ENCODE data around the gene ZBTB7A. TPM values are rescaled to one million over a fixed set of nuclear protein-coding genes. Genes with fewer than 3 reads are reported as not detected.

The ZBTB7A gene
- total RNA-seq, 1 experiment from 2014 or later: 49.5 TPM

GRCh38 chr19:4089946-4090345 is 23.2 kb upstream of the ZBTB7A start (continued):
- TF ChIP-seq REST (IDR thresholded peaks at IDR 0.05; ENCODE audit: low read depth): no peak
- TF ChIP-seq EZH2phosphoT487 (IDR thresholded peaks at IDR 0.05; ENCODE audit: borderline replicate concordance): no peak
- no peak for TF ChIP-seq YY1 (IDR thresholded peaks at IDR 0.05; ENCODE audit: extremely low read depth, insufficient replicate concordance, low read depth, low read length)

- DNase-seq (ENCODE audit: low read depth, low spot score): no peak
- intact Hi-C loops (cut with micrococcal nuclease): no loop called here
- peaks cover 0 to 8% of the 10 kb centered on the region in 2 experiments; a peak in 2 of 4 replicates for H3K4me1 ChIP-seq (ENCODE audit: control insufficient read depth in 1 of 2, insufficient read depth in 2 of 2, low read length in 2 of 2)
- no peak overlapping the region for H3K27ac ChIP-seq (ENCODE audit: low read depth, low read length)
- H3K4me2 ChIP-seq (ENCODE audit: low read length): no peak overlapping the region
- H3K9ac ChIP-seq (ENCODE audit: low read length): no peak overlapping the region
- no peaks in the 10 kb centered on the region for H3K9me3 ChIP-seq (ENCODE audit: control insufficient read depth in 1 of 2, insufficient read depth in 1 of 2, low read depth in 1 of 2, low read length in 2 of 2)
- CTCF ChIA-PET: no interaction called here
- no peak overlapping the region for H2AFZ ChIP-seq (ENCODE audit: low read depth, low read length, poor library complexity, severe bottlenecking)
- no peaks in the 10 kb centered on the region for H3K79me2 ChIP-seq (ENCODE audit: insufficient read depth, low read length)
- no TSS peak for BruUV-seq (replicated peaks)
- RAD21 ChIA-PET (ENCODE audit: low non-redundant PET in 1 of 2, low total read pairs in 2 of 2, uncharacterized antibody in 2 of 2, unreplicated experiment in 2 of 2): no interaction called here
- POLR2A ChIA-PET: no interaction called here
- no peak for ATAC-seq
- no peak overlapping the region for H3K4me3 ChIP-seq (replicated peaks in 1 of 2; ENCODE audit: low read depth in 1 of 2, low read length in 2 of 2)
- H3K9me2 ChIP-seq (ENCODE audit: insufficient read depth): no peaks in the 10 kb centered on the region
- no peaks in the 10 kb centered on the region for H3K27me3 ChIP-seq (ENCODE audit: insufficient read depth, low read length)
- H4K20me1 ChIP-seq (ENCODE audit: insufficient read depth): no peaks in the 10 kb centered on the region
- no peak for TF ChIP-seq MAX (IDR thresholded peaks at IDR 0.05)
- no peak for TF ChIP-seq ZBTB33 (IDR thresholded peaks at IDR 0.05; ENCODE audit: extremely low read depth, insufficient replicate concordance, low read length)
- no peak for TF ChIP-seq SP1 (IDR thresholded peaks at IDR 0.05; ENCODE audit: low read depth)
- H3K36me3 ChIP-seq (ENCODE audit: control insufficient read depth in 1 of 2, insufficient read depth in 2 of 2, low read length in 2 of 2): no peaks in the 10 kb centered on the region; a peak in 1 of 4 replicates
Measured at GRCh38 chr19:4089400-4089908, 22.8 kb upstream of the ZBTB7A start.
